Prostate gland (tissue), 2 donors: ENCODE results near the gene IL17D.

Source experiments
- POLR2A ChIP-seq: fragments of 450-650 bp; IDR thresholded peaks from one replicate; pipeline ENCODE4 v1.6.1; 2016; ENCODE audit warnings: antibody characterized with exemption, mild to moderate bottlenecking
- POLR2AphosphoS5 ChIP-seq: sonication (generic); formaldehyde crosslinking; IDR thresholded peaks from one replicate; pipeline ENCODE4 v1.6.1; 2017; ENCODE audit warnings: antibody characterized with exemption
- TF ChIP-seq, protein P1 (sequence below), 4 experiments: fragments of 200-600 bp in 2 of 4; fragments of 450-650 bp in 2 of 4; sonication (generic) in 2 of 4; IDR thresholded peaks; 1 replicate in 3 of 4; 2 replicates in 1 of 4; pipeline ENCODE4 v1.5.1; 2016 to 2019; ENCODE audit warnings: antibody characterized with exemption in 4 of 4, mild to moderate bottlenecking in 2 of 4, moderate library complexity in 2 of 4

DNA sequence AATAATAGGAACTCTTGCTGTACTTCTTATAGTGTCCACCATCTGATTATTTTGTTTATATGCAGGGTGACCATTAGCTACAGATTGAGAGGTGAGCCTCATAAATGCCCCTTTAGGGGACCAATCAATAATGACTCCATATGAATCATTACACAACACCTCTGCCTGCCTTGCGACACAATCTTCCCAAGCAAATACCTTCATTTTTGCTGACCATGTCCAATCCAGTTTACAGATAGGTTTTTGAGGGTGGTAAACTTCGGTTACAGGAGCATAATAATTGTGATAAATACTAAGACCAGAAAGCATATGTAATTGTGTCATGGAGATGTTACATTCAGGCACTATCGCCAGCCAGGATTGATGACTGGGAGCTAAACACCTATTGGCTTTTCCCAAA is 23.6 kb upstream of the IL17D start:
- TF ChIP-seq, protein P1, sequence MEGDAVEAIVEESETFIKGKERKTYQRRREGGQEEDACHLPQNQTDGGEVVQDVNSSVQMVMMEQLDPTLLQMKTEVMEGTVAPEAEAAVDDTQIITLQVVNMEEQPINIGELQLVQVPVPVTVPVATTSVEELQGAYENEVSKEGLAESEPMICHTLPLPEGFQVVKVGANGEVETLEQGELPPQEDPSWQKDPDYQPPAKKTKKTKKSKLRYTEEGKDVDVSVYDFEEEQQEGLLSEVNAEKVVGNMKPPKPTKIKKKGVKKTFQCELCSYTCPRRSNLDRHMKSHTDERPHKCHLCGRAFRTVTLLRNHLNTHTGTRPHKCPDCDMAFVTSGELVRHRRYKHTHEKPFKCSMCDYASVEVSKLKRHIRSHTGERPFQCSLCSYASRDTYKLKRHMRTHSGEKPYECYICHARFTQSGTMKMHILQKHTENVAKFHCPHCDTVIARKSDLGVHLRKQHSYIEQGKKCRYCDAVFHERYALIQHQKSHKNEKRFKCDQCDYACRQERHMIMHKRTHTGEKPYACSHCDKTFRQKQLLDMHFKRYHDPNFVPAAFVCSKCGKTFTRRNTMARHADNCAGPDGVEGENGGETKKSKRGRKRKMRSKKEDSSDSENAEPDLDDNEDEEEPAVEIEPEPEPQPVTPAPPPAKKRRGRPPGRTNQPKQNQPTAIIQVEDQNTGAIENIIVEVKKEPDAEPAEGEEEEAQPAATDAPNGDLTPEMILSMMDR (IDR thresholded peaks at IDR 0.05) = no peak
- TF ChIP-seq POLR2A = no peak
- TF ChIP-seq POLR2AphosphoS5 = no peak
